ENCODE data around the gene CAMTA1.

GRCh38 chr1:7000720-7001119, 215.5 kb downstream of the CAMTA1 start:
- TF ChIP-seq L3MBTL2 (conservative IDR thresholded peaks at IDR 0.05): no peak
- no peak for TF ChIP-seq BHLHE40 (IDR thresholded peaks at IDR 0.05; ENCODE audit: borderline replicate concordance)
- no peak for TF ChIP-seq FOXA1 (IDR thresholded peaks at IDR 0.05)
